NOMO-1 treated with DMSO at 0.1 percent for 48 hours (cell line): Measurements from ENCODE around the gene CCDC154.
"Not testable (repeated sequence)": the region's sequence is repeated elsewhere in the genome, so short reads cannot be mapped to it uniquely, and the experiment has no call there.

Experiments
- DNase-seq: peaks from one replicate; lab custom pipeline; 2025; ENCODE audit not compliant: unreplicated experiment; lab: John Stamatoyannopoulos, UW

CCDC154 gene

GRCh38 chr16:1439699-1440074 is 4.7 kb downstream of the CCDC154 start:
- not testable (repeated sequence) for DNase-seq

GRCh38 chr16:1439058-1439698 is 5.2 kb downstream of the CCDC154 start:
- no peak for DNase-seq

- DNase-seq = no peak
Observed at GRCh38 chr16:1438229-1439057, 5.9 kb downstream of the CCDC154 start.

GRCh38 chr16:1437606-1438005 is 6.8 kb downstream of the CCDC154 start:
- DNase-seq = no peak

GRCh38 chr16:1436731-1437355 is 7.5 kb downstream of the CCDC154 start:
- DNase-seq = no peak

- DNase-seq = no peak
Observed at GRCh38 chr16:1435921-1436697, 8.2 kb downstream of the CCDC154 start.

GRCh38 chr16:1434644-1435592 is 9.4 kb downstream of the CCDC154 start:
- DNase-seq = no peak

GRCh38 chr16:1433756-1434155 is 10.6 kb downstream of the CCDC154 start:
- no peak for DNase-seq

GRCh38 chr16:1433263-1433560 is 11.1 kb downstream of the CCDC154 start:
- no peak for DNase-seq

- no peak for DNase-seq
Observed at GRCh38 chr16:1432388-1433262, 11.7 kb downstream of the CCDC154 start.

- DNase-seq = no peak
Observed at GRCh38 chr16:1431497-1432270, 12.7 kb downstream of the CCDC154 start.

GRCh38 chr16:1430759-1431496 is 13.4 kb downstream of the CCDC154 start, which contains the start of gene PERCC1:
Gene PERCC1 (plus strand): TSS chr16:1431078. CDS start chr16:1432594, 1,516 bp downstream.
- DNase-seq = no peak

- no peak for DNase-seq
Observed at GRCh38 chr16:1430214-1430758, 14.1 kb downstream of the CCDC154 start.

GRCh38 chr16:1429631-1430030 is 14.7 kb downstream of the CCDC154 start:
- no peak for DNase-seq

GRCh38 chr16:1429012-1429411 is 15.3 kb downstream of the CCDC154 start:
- DNase-seq = no peak

GRCh38 chr16:1428511-1428910 is 15.8 kb downstream of the CCDC154 start:
- DNase-seq = peak; percentile 82
